Ecto neural progenitor cell (in vitro differentiated cells): ENCODE results near the gene COL27A1.

Experiments used
- DNase-seq: peaks from one replicate; pipeline ENCODE4 v3.0.0-alpha.2; 2018; ENCODE audit warnings: low spot score

COL27A1 gene

GRCh38 chr9:114155263-114155994 lies at the start of gene COL27A1:
Gene COL27A1, plus strand, starts transcription at chr9:114155537. Its CDS starts 414 bp downstream, at chr9:114155951.
- peak; percentile 94 for DNase-seq

GRCh38 chr9:114107286-114108001 lies 47.9 kb upstream of the COL27A1 start:
- DNase-seq = no peak

GRCh38 chr9:114108016-114108833 lies 47.1 kb upstream of the COL27A1 start:
- DNase-seq = peak; percentile 93

GRCh38 chr9:114109124-114109523 lies 46.2 kb upstream of the COL27A1 start:
- no peak for DNase-seq

GRCh38 chr9:114110180-114110579 lies 45.2 kb upstream of the COL27A1 start:
- DNase-seq = no peak

- no peak for DNase-seq
Observed at GRCh38 chr9:114112325-114112724, 43.0 kb upstream of the COL27A1 start.

- DNase-seq = no peak
Observed at GRCh38 chr9:114112778-114113584, 42.4 kb upstream of the COL27A1 start.

GRCh38 chr9:114114364-114114763 lies 41.0 kb upstream of the COL27A1 start:
- DNase-seq = no peak

- DNase-seq = no peak
Observed at GRCh38 chr9:114115654-114116125, 39.6 kb upstream of the COL27A1 start.

GRCh38 chr9:114116126-114116747 lies 39.1 kb upstream of the COL27A1 start:
- DNase-seq = no peak

GRCh38 chr9:114117614-114117995 lies 37.7 kb upstream of the COL27A1 start:
- DNase-seq = no peak

GRCh38 chr9:114117996-114118830 lies 37.1 kb upstream of the COL27A1 start:
- no peak for DNase-seq

GRCh38 chr9:114119242-114120191 lies 35.8 kb upstream of the COL27A1 start:
- no peak for DNase-seq

GRCh38 chr9:114120192-114121014 lies 34.9 kb upstream of the COL27A1 start:
- no peak for DNase-seq

- DNase-seq = no peak
Observed at GRCh38 chr9:114121227-114122135, 33.9 kb upstream of the COL27A1 start.

- DNase-seq = no peak
Observed at GRCh38 chr9:114122136-114123027, 33.0 kb upstream of the COL27A1 start.
